ENCODE data around the gene KIF23.

The KIF23 gene

DNA sequence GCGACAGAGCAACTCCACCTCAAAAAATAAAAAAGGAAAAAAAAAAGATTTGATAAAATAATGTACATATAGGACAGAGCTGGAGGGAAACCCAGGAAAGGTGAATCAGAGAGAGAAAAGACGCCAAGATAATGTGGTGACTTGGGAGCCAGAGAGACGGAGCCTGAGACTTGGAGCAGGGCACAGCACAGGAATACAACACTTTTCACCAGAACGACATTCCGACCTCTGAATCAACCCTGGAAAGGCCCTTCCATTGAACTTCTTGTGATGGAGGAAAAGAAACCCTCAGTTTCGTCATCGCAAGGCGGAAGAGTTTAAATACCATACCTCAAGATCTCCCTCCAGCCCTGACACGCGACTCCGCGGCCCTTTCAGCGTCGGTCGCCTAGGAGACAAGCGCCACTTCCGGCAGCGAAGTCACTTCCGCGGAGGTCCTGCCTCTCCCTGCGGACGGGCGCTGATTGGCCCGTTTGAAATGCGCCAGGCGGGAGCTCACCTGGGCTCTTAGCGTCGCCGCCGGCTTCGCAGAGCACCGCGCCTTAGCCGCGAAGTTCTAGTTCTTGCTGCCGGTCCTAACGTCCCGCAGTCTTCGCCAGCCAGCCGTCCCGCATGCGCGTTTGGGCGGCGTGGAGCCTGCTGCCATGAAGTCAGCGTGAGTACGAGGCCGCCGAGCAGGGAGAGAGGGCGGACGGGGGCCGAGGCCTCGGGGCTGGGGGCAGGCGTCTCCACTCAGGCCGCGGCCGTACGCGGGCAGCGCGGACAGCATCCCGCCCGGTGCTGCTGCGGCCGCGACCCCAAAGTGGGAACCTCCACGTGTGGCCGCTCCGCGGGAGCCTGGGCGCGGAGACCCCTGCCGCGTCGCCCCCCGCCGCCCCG is at the start of gene KIF23:
TSS of gene KIF23 (plus strand) at position 528 of the 879 bp plus-strand sequence. CDS start at position 645, 117 bp downstream.
- in situ Hi-C loops (cut with MboI; ENCODE audit: low sequenced_read_pairs, unreplicated experiment), result no loop called here
- DNase-seq (ENCODE audit: low spot score), result peak; percentile 98
- TF ChIP-seq CTCF (IDR thresholded peaks at IDR 0.05; ENCODE audit: borderline replicate concordance, control extremely low read depth, extremely low read depth, insufficient read depth, missing control alignments), result no peak

- no peak for TF ChIP-seq CTCF (IDR thresholded peaks at IDR 0.05; ENCODE audit: borderline replicate concordance, control extremely low read depth, extremely low read depth, insufficient read depth, missing control alignments)
- in situ Hi-C loops (cut with MboI; ENCODE audit: low sequenced_read_pairs, unreplicated experiment), result no loop called here
- DNase-seq (ENCODE audit: low spot score), result no peak
These were observed 46.9 kb upstream of the KIF23 start for GRCh38 chr15:69367236-69367635.

GRCh38 chr15:69369631-69370030 is 44.5 kb upstream of the KIF23 start:
- no peak for TF ChIP-seq CTCF (IDR thresholded peaks at IDR 0.05; ENCODE audit: borderline replicate concordance, control extremely low read depth, extremely low read depth, insufficient read depth, missing control alignments)
- in situ Hi-C loops (cut with MboI; ENCODE audit: low sequenced_read_pairs, unreplicated experiment), result no loop called here
- DNase-seq (ENCODE audit: low spot score), result no peak

- no peak for TF ChIP-seq CTCF (IDR thresholded peaks at IDR 0.05; ENCODE audit: borderline replicate concordance, control extremely low read depth, extremely low read depth, insufficient read depth, missing control alignments)
- in situ Hi-C loops (cut with MboI; ENCODE audit: low sequenced_read_pairs, unreplicated experiment), result no loop called here
- DNase-seq (ENCODE audit: low spot score), result no peak
These were observed 40.7 kb upstream of the KIF23 start for GRCh38 chr15:69373406-69373805.

- no peak for TF ChIP-seq CTCF (IDR thresholded peaks at IDR 0.05; ENCODE audit: borderline replicate concordance, control extremely low read depth, extremely low read depth, insufficient read depth, missing control alignments)
- no peak for DNase-seq (ENCODE audit: low spot score)
- in situ Hi-C loops (cut with MboI; ENCODE audit: low sequenced_read_pairs, unreplicated experiment), result loop anchor here (25.0 kb wide), 1 partner anchor 313 kb away; no protein-coding TSS in a partner anchor
These were observed 38.9 kb upstream of the KIF23 start for GRCh38 chr15:69375151-69375790.

- in situ Hi-C loops (cut with MboI; ENCODE audit: low sequenced_read_pairs, unreplicated experiment), result loop anchor here (25.0 kb wide), 1 partner anchor 315 kb away; no protein-coding TSS in a partner anchor
- no peak for DNase-seq (ENCODE audit: low spot score)
- no peak for TF ChIP-seq CTCF (IDR thresholded peaks at IDR 0.05; ENCODE audit: borderline replicate concordance, control extremely low read depth, extremely low read depth, insufficient read depth, missing control alignments)
These were observed 36.8 kb upstream of the KIF23 start for GRCh38 chr15:69377216-69377970.

Measured in GM13976 (cell line).